PC-9 (cell line): ENCODE data around the gene ENPEP. TPM values are rescaled to one million over a fixed set of nuclear protein-coding genes. Genes with fewer than 3 reads are reported as not detected.

ENCODE experiments used
- BruUV-seq: library from RNA; stranded (reverse); fragments of 400-500 nt; replicated peaks from 2 replicates; lab custom pipeline; 2021; lab: Mats Ljungman, UMichigan
- CTCF ChIA-PET: fragments of 300-600 bp; sonication (Branson Sonifier 250); formaldehyde crosslinking; loops from one replicate; lab custom pipeline; 2022; ENCODE audit warnings: antibody characterized with exemption; lab: Charles Lee
- POLR2A ChIA-PET: fragments of 300-600 bp; sonication (Branson Sonifier 250); formaldehyde crosslinking; loops from one replicate; lab custom pipeline; 2022; ENCODE audit warnings: antibody characterized with exemption; ENCODE audit not compliant: unreplicated experiment; lab: Charles Lee
- DNase-seq, 2 experiments: peaks; one replicate each; pipeline versions ENCODE4 v3.0.0 to v3.0.0-alpha.2; 2015 to 2022; ENCODE audit warnings: mixed read lengths in 1 of 2
- H2AFZ ChIP-seq: fragments of 200-600 bp; sonication (generic); 2 replicates; pipeline ENCODE4 v1.8.1; 2017; ENCODE audit warnings: antibody characterized with exemption
- H3F3A ChIP-seq: fragments of 200-600 bp; sonication (generic); 2 replicates; pipeline ENCODE4 v1.8.1; 2017; ENCODE audit warnings: antibody characterized with exemption, mild to moderate bottlenecking, low read depth; ENCODE audit not compliant: insufficient read depth
- H3K27ac ChIP-seq: fragments of 200-600 bp; sonication (generic); 2 replicates; pipeline ENCODE4 v1.6.1; 2016; ENCODE audit warnings: mixed run types
- H3K27me3 ChIP-seq: fragments of 200-600 bp; sonication (generic); 2 replicates; pipeline ENCODE4 v1.6.1; 2016; ENCODE audit warnings: low read depth, mixed run types; ENCODE audit not compliant: insufficient read depth
- H3K36me3 ChIP-seq: fragments of 200-600 bp; sonication (generic); 2 replicates; pipeline ENCODE4 v1.6.1; 2016; ENCODE audit warnings: low read depth, mixed run types
- H3K4me1 ChIP-seq: fragments of 200-600 bp; sonication (generic); replicated peaks from 2 replicates; pipeline ENCODE4 v1.6.1; 2016; ENCODE audit warnings: mixed run types; ENCODE audit not compliant: insufficient read depth
- H3K4me2 ChIP-seq: fragments of 200-600 bp; sonication (generic); 2 replicates; pipeline ENCODE4 v1.6.1; 2017; ENCODE audit warnings: mixed run types
- H3K4me3 ChIP-seq: fragments of 200-600 bp; sonication (generic); 2 replicates; pipeline ENCODE4 v1.6.1; 2016; ENCODE audit warnings: mixed run types
- H3K79me2 ChIP-seq: fragments of 200-600 bp; sonication (generic); 2 replicates; pipeline ENCODE4 v1.6.1; 2017; ENCODE audit warnings: low read depth, mixed run types
- H3K9me2 ChIP-seq: fragments of 200-600 bp; sonication (generic); 2 replicates; pipeline ENCODE4 v1.8.1; 2017; ENCODE audit warnings: mild to moderate bottlenecking; ENCODE audit not compliant: insufficient read depth
- H3K9me3 ChIP-seq: fragments of 200-600 bp; sonication (generic); 2 replicates; pipeline ENCODE4 v1.8.1; 2016; ENCODE audit warnings: low read depth; ENCODE audit not compliant: insufficient read depth
- H4K20me1 ChIP-seq: fragments of 200-600 bp; sonication (generic); 2 replicates; pipeline ENCODE4 v1.8.1; 2017; ENCODE audit not compliant: insufficient read depth
- CTCF ChIP-seq: fragments of 200-600 bp; sonication (generic); conservative IDR thresholded peaks from 2 replicates; pipeline ENCODE4 v1.6.1; 2017; ENCODE audit warnings: mixed run types, antibody characterized with exemption, mild to moderate bottlenecking, moderate library complexity
- EZH2 ChIP-seq: fragments of 200-600 bp; sonication (generic); IDR thresholded peaks from 2 replicates; pipeline ENCODE4 v1.8.0; 2017; ENCODE audit warnings: antibody characterized with exemption, low read depth
- intact Hi-C: fragments of 100-400 bp; cut with micrococcal nuclease; formaldehyde crosslinking; loops from one replicate; pipeline ENCODE4 v1.10.0; 2022; ENCODE audit not compliant: unreplicated experiment
- total RNA-seq: library from RNA; stranded (reverse); gene quantifications from 2 replicates; pipeline ENCODE4 v1.2.3, GENCODE V29; 2021

ENPEP gene
- total RNA-seq, 1 experiment from 2014 or later, result not detected

- Histone ChIP-seq H3K9me2 (no peaks in the 10 kb centered on the region), H3F3A (peaks cover 7% of the 10 kb centered on the region; the same call in 1 of the 2 replicates), H3K27me3 (no peaks in the 10 kb centered on the region), H3K27ac (no peak overlapping the region), H3K4me1 (peaks cover 11% of the 10 kb centered on the region), H3K79me2 (no peaks in the 10 kb centered on the region), H2AFZ (no peak overlapping the region), H3K9me3 (no peaks in the 10 kb centered on the region), H3K4me2 (no peak overlapping the region), H3K36me3 (no peaks in the 10 kb centered on the region), H3K4me3 (no peak overlapping the region), H4K20me1 (no peaks in the 10 kb centered on the region)
- TF ChIP-seq EZH2 (no peak), CTCF (no peak)
- ChIA-PET POLR2A (no interaction called here), CTCF (interaction anchor here (0.6 kb wide), 1 partner anchor 9 kb away, joined by 3 read pairs; the partner anchor contains the start of gene PITX2)
- intact Hi-C loops, result no loop called here
- DNase-seq, result no peak
- BruUV-seq, result no TSS peak
Observed at GRCh38 chr4:110613745-110614144, 137.8 kb downstream of the ENPEP start.

GRCh38 chr4:110614173-110614963 is 138.4 kb downstream of the ENPEP start:
- Histone ChIP-seq H3K27me3 (no peaks in the 10 kb centered on the region), H3K4me3 (no peak overlapping the region), H3F3A (peaks cover 4% of the 10 kb centered on the region; the same call in 1 of the 2 replicates), H3K79me2 (no peaks in the 10 kb centered on the region), H3K4me2 (no peak overlapping the region), H3K4me1 (peaks cover 5% of the 10 kb centered on the region), H3K9me2 (no peaks in the 10 kb centered on the region), H3K27ac (no peak overlapping the region), H3K36me3 (no peaks in the 10 kb centered on the region), H2AFZ (no peak overlapping the region), H4K20me1 (no peaks in the 10 kb centered on the region), H3K9me3 (no peaks in the 10 kb centered on the region)
- intact Hi-C loops, result no loop called here
- ChIA-PET POLR2A (no interaction called here), CTCF (interaction anchor here (0.6 kb wide), 1 partner anchor 9 kb away, joined by 3 read pairs; the partner anchor contains the start of gene PITX2)
- BruUV-seq, result no TSS peak
- no peak for TF ChIP-seq CTCF
- TF ChIP-seq EZH2, result no peak
- DNase-seq, result no peak

Other genes with a start within 250 kb of the ENPEP start
- 0.48 and 1.6 TPM in 2 replicates for gene PITX2, start 146.9 kb downstream of the ENPEP start, total RNA-seq